AML-193 (cell line): ENCODE measurements around the gene SLC27A2.

Source experiments
- DNase-seq, 2 experiments: peaks; one replicate each; lab custom pipeline; 2025; lab: John Stamatoyannopoulos, UW

SLC27A2 gene

GRCh38 chr15:50190723-50191122 is 8.7 kb downstream of the SLC27A2 start:
- DNase-seq: no peak

GRCh38 chr15:50192164-50192563 is 10.2 kb downstream of the SLC27A2 start:
- DNase-seq: no peak

DNA sequence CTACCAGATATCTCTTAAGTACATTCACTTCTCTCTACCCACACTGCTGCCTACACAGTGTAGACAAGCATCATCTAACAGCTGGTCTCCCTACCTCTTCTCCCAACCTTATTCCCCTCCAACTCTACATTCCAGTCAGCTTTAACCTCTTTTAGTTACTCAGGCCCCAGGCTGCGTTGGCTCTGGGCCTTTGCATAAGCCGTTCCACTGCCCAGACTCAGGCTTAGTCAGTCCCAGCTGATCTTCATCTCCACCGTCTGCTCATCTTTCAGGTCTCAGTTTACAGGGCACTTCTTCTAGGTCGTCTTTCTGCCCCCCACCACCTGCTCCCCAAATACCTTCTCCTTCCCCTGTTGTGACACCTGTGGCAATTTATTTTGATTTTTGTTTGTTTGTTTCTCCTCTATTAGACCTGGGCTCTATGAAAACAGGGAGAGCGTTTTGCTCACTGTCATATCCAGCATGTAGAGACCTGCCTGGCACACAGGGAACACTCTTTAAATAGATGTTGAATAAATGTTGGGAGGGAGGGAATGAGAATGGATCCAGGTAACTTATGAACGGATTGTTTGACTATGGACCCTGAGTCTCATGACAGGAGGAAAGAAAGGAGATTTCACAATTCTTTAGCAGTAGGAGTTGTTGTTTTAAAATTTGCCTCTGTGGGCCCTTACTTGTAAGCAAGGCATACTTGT is 11.1 kb downstream of the SLC27A2 start:
- DNase-seq: no peak

DNA sequence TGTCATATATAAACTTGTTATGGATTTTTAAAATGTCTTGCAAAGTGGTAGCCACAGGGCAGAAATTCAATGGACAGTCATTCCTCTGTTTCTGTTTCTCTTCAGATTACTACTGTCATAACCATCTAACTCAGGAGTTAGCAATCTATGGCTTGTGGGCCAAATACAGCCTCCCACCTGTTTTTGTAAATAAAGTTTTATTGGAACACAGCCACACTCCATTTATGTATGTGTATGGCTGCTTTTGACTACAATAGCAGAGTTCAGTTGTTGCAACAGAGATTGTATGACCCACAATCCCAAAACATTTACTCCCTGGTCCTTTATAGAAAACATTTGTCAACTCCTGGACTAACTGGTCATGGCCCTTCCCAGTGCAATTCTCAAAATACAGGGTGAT is 20.0 kb downstream of the SLC27A2 start:
- no peak for DNase-seq

DNA sequence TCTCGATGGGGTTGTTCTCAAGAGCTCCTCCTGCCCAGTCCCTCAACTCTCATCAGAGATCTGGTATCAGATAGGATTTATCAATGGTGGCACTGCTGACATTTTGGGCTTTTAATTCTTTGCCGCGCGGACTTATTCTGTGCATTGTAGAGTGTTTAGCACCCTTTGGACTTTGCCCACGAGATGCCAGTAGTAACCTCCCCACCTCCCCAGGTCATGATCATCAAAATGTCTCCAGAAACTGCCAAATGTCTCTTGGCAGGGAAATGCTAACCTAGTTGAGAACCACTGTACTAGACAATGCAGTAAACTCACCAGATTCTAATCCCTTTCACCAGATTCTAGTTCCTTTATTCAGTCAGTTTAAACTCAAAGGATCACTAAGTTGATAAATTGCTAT is 24.0 kb downstream of the SLC27A2 start:
- no peak for DNase-seq

DNA sequence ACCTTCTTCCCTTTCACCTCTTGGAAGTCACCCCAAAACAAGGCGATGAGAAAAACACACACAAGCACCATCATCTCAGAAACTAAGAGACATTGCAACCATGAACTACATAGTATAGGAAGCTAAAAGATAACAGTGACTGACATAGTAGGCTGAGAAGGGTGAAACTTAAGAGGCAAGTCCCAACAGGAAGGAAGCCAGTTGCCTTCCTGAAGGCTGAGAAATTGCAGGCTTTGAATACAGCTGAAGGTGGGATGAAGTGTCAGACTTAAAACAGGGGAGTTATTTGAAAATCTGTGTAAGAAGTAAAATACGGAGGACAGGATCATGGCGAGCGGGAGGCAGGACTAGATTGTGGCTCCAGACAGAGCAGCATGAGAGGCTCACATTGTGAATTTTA is 27.8 kb downstream of the SLC27A2 start:
- no peak for DNase-seq

DNA sequence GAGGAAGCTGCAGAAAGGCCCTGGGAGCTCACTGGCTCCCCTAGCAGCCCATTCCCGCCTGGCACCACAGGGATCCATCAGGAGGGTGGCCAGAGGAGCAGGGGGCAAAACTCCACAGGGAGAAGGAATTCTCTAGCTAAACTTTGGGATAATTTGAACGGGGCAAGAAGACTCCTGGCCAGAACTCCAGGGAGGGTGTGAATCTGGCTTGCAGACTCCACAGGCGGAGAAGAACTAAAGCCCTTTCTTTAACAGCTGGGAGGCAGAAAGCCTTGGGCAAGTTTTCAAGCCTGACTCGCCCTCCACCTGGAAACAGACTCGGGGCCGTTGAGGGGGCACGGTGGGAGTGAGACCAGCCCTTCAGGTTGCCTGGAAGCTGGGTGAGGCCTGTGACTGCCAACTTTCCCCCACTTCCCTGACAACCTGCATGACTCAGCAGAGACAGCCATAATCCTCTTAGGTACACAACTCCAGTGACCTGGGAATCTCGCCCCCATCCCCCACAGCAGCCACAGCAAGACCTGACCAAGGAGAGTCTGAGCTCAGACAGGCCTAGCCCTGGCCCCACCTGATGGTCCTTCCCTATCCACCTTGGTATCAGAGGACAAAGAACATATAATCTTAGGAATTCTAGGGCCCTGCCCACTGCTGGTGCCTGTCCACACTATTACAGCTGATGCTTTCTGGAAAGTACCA is 28.6 kb downstream of the SLC27A2 start:
- DNase-seq: no peak

DNA sequence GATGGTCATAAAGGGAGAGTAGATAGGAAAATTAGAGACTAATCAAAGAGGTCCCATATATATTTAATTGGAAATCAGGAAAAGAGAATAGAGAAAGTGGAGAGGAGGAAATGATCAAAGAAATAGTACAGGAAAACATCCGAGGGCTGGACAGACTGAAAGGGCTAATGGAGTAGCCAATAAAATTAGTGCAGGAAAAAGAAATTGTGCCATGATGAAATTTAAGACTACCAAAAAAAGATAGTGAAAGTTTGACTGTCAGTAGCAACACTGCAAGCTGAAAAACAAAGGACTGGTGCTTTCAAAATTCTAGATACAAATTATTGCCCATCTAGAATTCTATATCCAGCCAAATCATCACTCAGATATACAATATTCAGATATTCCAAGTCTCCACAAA is 36.3 kb downstream of the SLC27A2 start:
- DNase-seq: no peak

DNA sequence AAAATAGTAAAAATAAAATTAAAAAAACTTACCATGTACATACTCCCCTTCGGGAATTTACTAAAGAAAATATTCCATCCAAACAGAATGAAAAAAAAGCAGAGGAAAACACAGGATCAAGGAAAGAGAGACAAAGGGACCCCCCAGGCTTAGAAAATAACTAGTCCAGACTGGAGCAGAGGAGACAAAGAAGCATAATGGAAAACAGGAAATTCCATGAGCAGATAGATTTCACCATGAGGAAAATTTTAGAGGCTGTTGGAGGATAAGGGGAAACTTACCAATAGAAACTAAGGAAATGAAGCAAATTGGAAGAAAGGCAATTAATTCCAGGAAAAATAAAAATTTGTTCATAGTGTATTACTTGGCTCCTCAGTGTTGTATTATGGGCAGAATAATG is 36.7 kb downstream of the SLC27A2 start:
- no peak for DNase-seq

DNA sequence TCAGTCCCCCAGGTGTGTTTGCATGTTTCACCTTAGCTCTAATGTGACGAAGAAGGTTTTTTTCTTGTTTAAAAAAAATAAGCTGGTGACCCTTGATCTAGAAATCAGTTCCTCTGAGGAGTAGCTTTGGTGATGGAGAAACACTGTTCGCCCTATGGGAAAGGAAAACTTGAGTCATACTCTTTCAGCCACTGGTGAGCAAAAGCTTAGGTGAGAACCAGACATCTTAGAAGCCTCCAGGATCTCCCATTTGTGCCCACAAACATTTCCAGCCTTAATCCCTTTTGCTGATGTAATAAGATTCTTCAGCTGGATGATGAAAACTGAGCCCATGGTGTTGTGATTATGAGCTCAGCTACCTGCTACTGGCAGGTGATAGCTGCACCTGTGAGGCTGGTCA is 37.8 kb downstream of the SLC27A2 start:
- no peak for DNase-seq

GRCh38 chr15:50222181-50222580 is 40.2 kb downstream of the SLC27A2 start:
- no peak for DNase-seq

DNA sequence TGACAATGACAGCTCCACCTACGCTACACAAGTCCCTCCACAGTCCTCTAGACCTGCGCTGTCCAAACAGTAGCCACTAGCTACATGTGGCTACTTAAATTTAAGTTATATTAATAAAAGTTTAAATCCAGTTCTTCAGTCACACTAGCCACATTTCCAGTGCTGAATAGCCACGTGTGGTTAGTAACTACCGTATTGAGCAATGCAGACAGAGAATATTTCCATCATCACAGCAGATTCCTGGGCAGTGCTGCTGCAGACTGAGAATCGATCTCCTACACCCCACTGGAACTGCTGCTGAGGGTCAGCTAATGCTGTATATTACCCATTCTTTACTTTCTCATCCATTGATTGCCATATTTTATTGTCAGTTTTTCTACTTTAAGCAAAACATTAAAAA is 42.6 kb downstream of the SLC27A2 start:
- no peak for DNase-seq

- DNase-seq: no peak
Measured at GRCh38 chr15:50225057-50225456, 43.1 kb downstream of the SLC27A2 start.

DNA sequence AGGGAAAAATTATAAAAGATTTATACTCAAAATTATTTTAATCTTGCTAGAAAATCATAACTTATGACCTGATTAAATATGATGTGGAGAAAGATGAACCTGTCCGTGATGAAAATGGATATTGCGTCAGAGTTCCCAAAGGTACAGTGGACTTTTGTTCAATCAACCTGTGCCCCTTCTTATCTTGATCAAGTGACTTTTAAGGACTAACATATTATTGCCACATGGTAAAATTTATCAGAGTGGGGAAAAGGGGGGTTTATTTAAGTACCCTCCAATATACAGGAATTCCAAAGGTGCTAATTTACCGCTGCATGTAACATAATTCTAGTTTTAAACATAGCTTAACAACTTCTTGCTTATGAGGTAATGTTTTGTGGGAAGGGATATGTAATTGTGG is 43.9 kb downstream of the SLC27A2 start:
- no peak for DNase-seq

DNA sequence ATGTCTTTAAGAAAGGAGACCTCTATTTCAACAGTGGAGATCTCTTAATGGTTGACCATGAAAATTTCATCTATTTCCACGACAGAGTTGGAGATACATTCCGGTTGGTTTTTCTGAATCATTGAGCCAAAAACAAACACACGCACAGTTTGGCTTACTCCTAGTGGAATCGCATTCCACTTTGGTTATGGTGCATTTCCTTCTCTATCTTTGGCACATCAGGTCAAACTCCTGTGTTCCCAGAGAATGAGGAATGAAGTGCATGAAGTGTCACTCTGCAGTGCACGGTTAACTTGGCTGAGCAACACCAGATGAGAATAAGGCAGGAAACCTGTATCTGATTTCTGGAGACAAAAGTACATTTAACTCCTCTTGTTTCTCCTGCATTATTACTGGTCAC is 45.1 kb downstream of the SLC27A2 start:
- no peak for DNase-seq

- DNase-seq: no peak
Measured at GRCh38 chr15:50228866-50229265, 46.9 kb downstream of the SLC27A2 start.

DNA sequence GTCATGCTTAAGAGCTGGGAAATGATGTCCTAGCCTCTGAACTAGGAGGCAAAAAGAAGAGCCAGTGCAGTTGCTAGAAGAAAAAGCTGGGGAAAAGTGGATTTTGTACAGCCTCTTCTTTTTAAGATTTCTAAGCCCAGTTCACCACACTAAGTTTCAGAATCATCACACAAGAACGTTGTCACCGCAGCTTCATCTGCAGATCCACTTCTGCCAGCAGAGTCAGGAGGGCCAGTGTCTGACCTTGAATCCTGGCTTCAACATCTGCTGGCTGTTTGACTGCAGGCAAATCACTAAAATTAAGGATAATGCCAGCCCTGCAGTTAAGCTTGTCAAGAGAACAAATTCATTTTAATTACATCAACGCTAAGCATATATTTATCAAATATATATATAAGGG is 47.3 kb downstream of the SLC27A2 start:
- no peak for DNase-seq

DNA sequence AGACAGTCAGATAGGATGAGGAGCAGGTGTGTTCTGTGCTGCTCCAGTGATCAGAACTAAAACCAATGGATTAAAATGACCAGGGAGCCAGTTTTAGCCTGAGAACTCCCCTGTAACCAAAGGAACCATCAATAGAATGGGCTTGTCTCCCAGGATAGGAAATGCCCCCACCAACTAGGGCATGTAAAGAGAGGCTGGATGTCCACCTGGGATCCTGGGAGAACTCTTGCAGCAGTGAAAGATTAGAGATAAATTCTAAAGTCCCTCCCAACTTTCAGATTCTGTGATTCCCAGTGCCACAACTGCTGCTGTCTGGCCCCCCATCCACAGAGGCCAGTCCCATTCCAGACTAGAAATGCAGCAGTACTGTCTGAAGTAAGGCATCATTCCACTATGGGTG is 49.8 kb downstream of the SLC27A2 start:
- DNase-seq: no peak

DNA sequence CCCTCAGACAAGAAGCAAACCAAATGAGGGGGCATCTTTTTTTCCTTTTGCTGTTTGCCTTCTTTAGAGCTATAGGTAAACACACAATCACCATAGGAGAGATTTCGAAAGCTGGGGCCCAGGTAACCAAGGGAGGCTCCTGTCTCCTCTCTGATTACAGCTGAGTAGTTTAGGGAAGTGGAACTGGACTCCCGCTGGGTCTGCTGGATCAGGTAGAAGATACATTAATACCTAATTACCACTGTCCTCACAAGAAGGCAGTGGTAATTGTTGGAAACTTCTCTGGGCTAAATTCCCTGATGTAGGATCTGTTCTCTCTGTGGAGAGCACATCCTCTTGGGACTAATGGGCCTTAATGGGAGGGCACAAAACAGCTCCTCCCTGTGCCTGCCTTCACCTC is 50.8 kb downstream of the SLC27A2 start:
- DNase-seq: no peak

DNA sequence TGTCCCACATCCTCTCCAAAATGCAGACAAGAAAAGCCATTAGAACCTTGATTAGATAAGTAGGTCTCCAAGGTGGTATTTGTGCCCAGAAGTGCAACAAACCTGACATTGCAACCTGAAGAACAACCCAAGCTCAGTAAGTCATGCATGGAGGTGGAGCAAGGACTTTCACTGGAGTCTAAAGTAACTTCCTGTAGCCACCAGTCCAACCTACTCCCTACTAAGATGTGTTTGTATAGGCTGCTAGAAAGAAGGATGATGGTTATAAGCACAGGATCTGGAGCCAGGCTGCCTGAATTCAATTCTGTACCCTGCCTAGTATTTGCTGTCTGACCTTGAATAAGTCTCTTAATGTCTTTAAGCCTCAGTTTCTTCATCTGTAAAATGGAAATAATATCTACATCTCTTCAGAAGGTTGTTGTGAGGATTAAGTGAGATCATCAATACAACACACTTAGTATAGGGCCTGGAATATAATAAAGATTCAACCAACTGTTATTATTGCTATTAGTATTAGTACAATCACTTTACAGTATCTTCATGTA is 51.3 kb downstream of the SLC27A2 start:
- no peak for DNase-seq

DNA sequence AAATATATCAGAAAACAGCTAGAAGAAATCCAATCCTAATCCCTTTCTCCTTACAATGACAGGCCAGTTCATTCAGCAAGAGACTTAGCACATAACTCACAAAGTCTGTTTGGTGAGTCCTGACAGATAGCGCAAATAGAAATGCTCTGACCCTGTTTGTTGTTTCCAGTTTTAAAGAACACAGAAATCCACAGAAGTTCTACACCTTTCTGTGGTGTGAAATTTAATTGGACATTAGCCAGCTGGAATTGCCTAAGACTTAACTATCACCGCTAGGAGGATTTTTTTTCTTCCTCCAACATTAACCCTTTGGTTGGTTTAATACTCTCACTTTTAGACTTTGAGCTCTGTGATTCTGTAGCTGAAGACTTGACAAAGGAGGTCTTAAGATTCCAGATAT is 52.8 kb downstream of the SLC27A2 start:
- DNase-seq: no peak

GRCh38 chr15:50235794-50236193 is 53.8 kb downstream of the SLC27A2 start:
- DNase-seq: no peak

- no peak for DNase-seq
Measured at GRCh38 chr15:50236433-50236832, 54.4 kb downstream of the SLC27A2 start.

DNA sequence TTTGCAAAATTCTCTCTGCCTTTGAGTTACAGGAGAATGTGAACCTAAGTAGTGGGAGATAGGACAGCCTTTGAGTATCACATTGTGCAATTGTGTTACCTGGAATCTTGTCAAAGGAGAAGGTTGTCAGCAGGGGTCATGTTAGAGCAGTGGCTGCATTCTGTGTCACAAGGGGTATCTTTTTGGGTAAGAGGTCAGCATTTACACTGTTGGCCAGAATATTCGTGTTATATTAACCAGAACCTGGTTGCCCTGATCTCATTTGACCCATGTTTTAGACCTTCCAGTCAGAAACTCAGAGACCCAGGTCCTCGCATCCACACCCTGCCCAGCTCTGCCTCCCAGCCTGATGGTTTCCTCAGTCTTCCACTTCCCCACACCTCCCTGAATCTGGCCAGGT is 56.3 kb downstream of the SLC27A2 start:
- DNase-seq: no peak
